Esophagus muscularis mucosa (tissue), 4 donors: ENCODE measurements around the gene HAGHL. TPM values are rescaled to one million over a fixed set of nuclear protein-coding genes. Genes with fewer than 3 reads are reported as not detected.
"Not testable (repeated sequence)": the region's sequence is repeated elsewhere in the genome, so short reads cannot be mapped to it uniquely, and the experiment has no call there.

Experiments
- DNase-seq: peaks from one replicate; pipeline ENCODE4 v3.0.0-alpha.2; 2017; ENCODE audit errors: extremely low spot score
- H3K27ac ChIP-seq, 4 donors: fragments of 200-600 bp; sonication (generic); replicated peaks in 1 of 4; 1 replicate in 3 of 4; 2 replicates in 1 of 4; pipeline ENCODE4 v1.5.1; 2016 to 2019; ENCODE audit warnings: mild to moderate bottlenecking in 1 of 4
- H3K27me3 ChIP-seq, 4 donors: fragments of 200-600 bp; sonication (generic); one replicate each; pipeline versions ENCODE4 v1.5.1 to v1.6.0; 2016 to 2019
- H3K36me3 ChIP-seq, 4 donors: fragments of 200-600 bp; sonication (generic); one replicate each; pipeline ENCODE4 v1.5.1; 2016 to 2019
- H3K4me1 ChIP-seq, 4 donors: fragments of 200-600 bp; sonication (generic); one replicate each; pipeline ENCODE4 v1.5.1; 2016 to 2019
- H3K4me3 ChIP-seq, 4 donors: fragments of 200-600 bp; sonication (generic); 1 replicate in 2 of 4; 2 replicates in 2 of 4; pipeline ENCODE4 v1.5.1; 2016 to 2019; ENCODE audit warnings: mild to moderate bottlenecking in 4 of 4, moderate library complexity in 1 of 4
- H3K9me3 ChIP-seq, 4 donors: fragments of 200-600 bp; sonication (generic); 1 replicate in 3 of 4; 2 replicates in 1 of 4; pipeline ENCODE4 v1.5.1; 2016 to 2019
- CTCF ChIP-seq, 3 experiments: fragments of 200-600 bp in 2 of 3; fragments of 450-650 bp in 1 of 3; sonication (generic) in 2 of 3; IDR thresholded peaks; one replicate each; pipeline ENCODE4 v1.5.1; 2017 to 2019; ENCODE audit warnings: antibody characterized with exemption in 3 of 3, mild to moderate bottlenecking in 2 of 3, moderate library complexity in 1 of 3
- EP300 ChIP-seq: sonication (generic); formaldehyde crosslinking; IDR thresholded peaks from one replicate; pipeline ENCODE4 v1.6.1; 2017; ENCODE audit warnings: antibody characterized with exemption
- POLR2A ChIP-seq: fragments of 450-650 bp; IDR thresholded peaks from one replicate; pipeline ENCODE4 v1.6.1; 2017; ENCODE audit warnings: antibody characterized with exemption, moderate library complexity, mild to moderate bottlenecking, low read depth
- POLR2AphosphoS5 ChIP-seq, 2 donors: sonication (generic); formaldehyde crosslinking; IDR thresholded peaks; one replicate each; pipeline ENCODE4 v1.6.1; 2017; ENCODE audit warnings: antibody characterized with exemption in 2 of 2
- WGBS: methylation state at CpG from one replicate; pipeline ENCODE4 v1.1.5; 2018; 5-methylcytosine and 5-hydroxymethylcytosine counted together
- intact Hi-C: fragments of 100-400 bp; cut with DNase I; formaldehyde crosslinking; loops from one replicate; pipeline ENCODE4 v1.15.1; 2023
- total RNA-seq, 4 donors: library from RNA; depleted of rRNA; stranded (reverse); fragments of >200 nt; gene quantifications; one replicate each; pipeline versions ENCODE4 v1.1.0 to v1.2.1, GENCODE V29; 2016

HAGHL gene
- total RNA-seq, 4 donors from 2014 or later: 1.7 to 5.6 (median 4.5) TPM

- intact Hi-C loops: loop anchor here (1.0 to 2.0 kb wide), 2 partner anchors 31 to 74 kb away; no protein-coding TSS in a partner anchor
- DNase-seq: no peak
Observed at GRCh38 chr16:711548-712320, 15.2 kb upstream of the HAGHL start.

GRCh38 chr16:712740-713250 lies 14.1 kb upstream of the HAGHL start:
- H3K27ac ChIP-seq, H3K36me3 ChIP-seq, DNase-seq, H3K9me3 ChIP-seq, intact Hi-C loops, H3K4me3 ChIP-seq: not testable (repeated sequence)
- H3K4me1 ChIP-seq: peaks cover 23 to 67% (median 51%) of the 10 kb centered on the region in 4 donors
- WGBS: 58% methylated on average over 12 of the region's 13 CpGs
- peak in 1 of 2 donors; percentile 19 for TF ChIP-seq POLR2AphosphoS5 (IDR thresholded peaks at IDR 0.05)
- peak in 2 of 3 experiments; percentile 18 to 29 for TF ChIP-seq CTCF (IDR thresholded peaks at IDR 0.05)
- H3K27me3 ChIP-seq: peaks cover 0 to 54% (median 37%) of the 10 kb centered on the region in 4 donors

More at GRCh38 chr16:711548-712320, 15.2 kb upstream of the HAGHL start:
- TF ChIP-seq POLR2AphosphoS5 (IDR thresholded peaks at IDR 0.05) (peak in 1 of 2 donors; percentile 32), EP300 (no peak), CTCF (IDR thresholded peaks at IDR 0.05) (peak; percentile 93 to 96 (median 94))
- Histone ChIP-seq H3K4me1 (peaks cover 20 to 56% (median 45%) of the 10 kb centered on the region in 4 donors), H3K27me3 (peaks cover 0 to 65% (median 45%) of the 10 kb centered on the region in 4 donors), H3K4me3 (no peak overlapping the region), H3K9me3 (no peaks in the 10 kb centered on the region), H3K27ac (no peak overlapping the region), H3K36me3 (peaks cover 0 to under 1% (median 0%) of the 10 kb centered on the region in 4 donors)
- 14% methylated on average over 14 of the region's 25 CpGs for WGBS

- Histone ChIP-seq H3K27me3 (peaks cover 0 to 41% (median 24%) of the 10 kb centered on the region in 4 donors), H3K4me1 (peaks cover 24 to 76% (median 56%) of the 10 kb centered on the region in 4 donors), H3K27ac (no peak overlapping the region), H3K36me3 (peaks cover 0 to 10% (median 3%) of the 10 kb centered on the region in 4 donors), H3K9me3 (no peaks in the 10 kb centered on the region), H3K4me3 (peak overlapping the region in 3 of 4 donors; percentile 68 to 86 (median 86))
- intact Hi-C loops: no loop called here
- no peak for DNase-seq
- WGBS: 62% methylated on average over 9 of the region's 11 CpGs
- TF ChIP-seq POLR2A (no peak), EP300 (no peak), POLR2AphosphoS5 (IDR thresholded peaks at IDR 0.05) (no peak), CTCF (IDR thresholded peaks at IDR 0.05) (no peak)
Observed at GRCh38 chr16:714079-714478, 12.8 kb upstream of the HAGHL start.

- H3K4me1 ChIP-seq: peaks cover 31 to 78% (median 60%) of the 10 kb centered on the region in 4 donors
- intact Hi-C loops: no loop called here
- 13% methylated on average over 6 of the region's 108 CpGs for WGBS
Observed at GRCh38 chr16:714558-715476, 12.1 kb upstream of the HAGHL start, which contains the start of gene METRN. Gene METRN, plus strand, starts transcription at chr16:715118. Its CDS starts 172 bp downstream, at chr16:715290.

More at GRCh38 chr16:714558-715476, 12.1 kb upstream of the HAGHL start, which contains the start of gene METRN:
- Histone ChIP-seq H3K9me3 (no peaks in the 10 kb centered on the region), H3K27ac (peak within 1 kb of the TSS; percentile 42 to 66 (median 56)), H3K36me3 (peaks cover 0 to 10% (median 3%) of the 10 kb centered on the region in 4 donors), H3K4me3 (peak within 1 kb of the TSS; percentile 68 to 86 (median 83)), H3K27me3 (peaks cover 0 to 34% (median 18%) of the 10 kb centered on the region in 4 donors)
- no peak for TF ChIP-seq POLR2A
- peak; percentile 15 to 36 for TF ChIP-seq POLR2AphosphoS5 (IDR thresholded peaks at IDR 0.05)
- peak in 1 of 3 experiments; percentile 15 for TF ChIP-seq CTCF (IDR thresholded peaks at IDR 0.05)
- DNase-seq: peak; percentile 95
